GM18511 (cell line): ENCODE measurements around the gene FSTL4.
"Not testable (repeated sequence)": the region's sequence is repeated elsewhere in the genome, so short reads cannot be mapped to it uniquely, and the experiment has no call there.

Experiments
- ATAC-seq: cut with Tn5 transposase; IDR thresholded peaks from one replicate; pipeline ENCODE4 v1.9.1; 2021; ENCODE audit warnings: mild to moderate bottlenecking, moderate library complexity; ENCODE audit not compliant: unreplicated experiment

The FSTL4 gene

DNA sequence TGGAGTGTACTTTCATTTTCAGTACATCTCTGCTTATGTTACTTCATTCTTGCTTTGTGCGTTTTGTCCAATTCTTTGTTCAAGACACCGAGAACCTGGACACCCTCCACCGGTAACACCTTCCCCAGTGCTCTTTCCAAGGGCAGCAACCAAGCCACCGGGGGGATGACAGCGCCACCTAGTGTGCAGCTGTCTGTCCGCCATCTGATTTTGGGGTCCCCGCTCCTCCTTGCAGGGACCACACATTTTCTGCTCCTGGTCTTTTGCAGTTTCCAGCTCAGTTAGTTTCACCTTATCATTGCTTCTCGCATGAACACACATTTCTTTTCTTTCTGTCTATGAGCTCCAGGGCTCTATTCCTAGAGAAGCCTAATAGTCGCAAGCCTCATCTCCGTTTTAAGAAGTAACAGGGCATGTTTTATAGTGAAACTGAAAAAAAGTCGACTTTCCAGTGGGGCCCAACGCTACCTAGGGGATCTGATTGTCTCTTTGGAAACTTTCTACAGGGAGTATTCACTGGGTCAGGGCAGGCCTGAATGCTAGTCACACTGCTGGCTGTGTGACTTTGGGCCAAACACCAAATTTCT is 152.1 kb downstream of the FSTL4 start:
- no peak for ATAC-seq

DNA sequence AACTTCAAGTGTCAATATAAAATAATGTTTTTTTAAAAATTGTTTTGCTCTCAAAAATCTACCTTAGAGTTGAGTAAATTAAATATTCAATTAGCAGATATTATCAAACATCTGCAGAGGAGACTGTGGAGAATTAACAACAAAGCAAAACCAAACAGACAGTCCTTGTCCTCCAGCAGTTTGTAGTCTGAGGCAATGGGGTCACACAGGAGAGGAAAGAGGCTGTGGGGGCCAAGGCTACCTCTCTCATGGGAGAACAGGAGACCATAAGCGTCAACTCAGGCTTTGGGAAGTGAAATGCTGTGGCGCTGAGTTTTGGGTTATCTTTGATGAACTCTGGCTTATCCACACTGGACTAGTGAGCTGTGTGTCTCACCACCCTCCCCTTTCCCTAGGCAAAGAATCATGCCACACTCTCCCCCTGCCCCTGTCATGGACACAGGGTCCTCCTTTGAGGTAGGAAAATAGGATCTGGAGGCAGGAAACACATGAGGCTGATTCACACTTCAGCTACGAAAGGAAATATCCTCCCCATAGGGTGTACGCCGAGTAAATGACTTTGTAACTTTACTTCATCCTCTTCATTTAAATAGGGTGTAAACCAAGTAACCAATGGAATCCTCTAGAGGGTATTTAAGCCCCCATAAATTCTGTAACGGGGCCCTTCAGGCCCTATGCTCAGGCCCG is 152.7 kb downstream of the FSTL4 start:
- ATAC-seq = no peak

DNA sequence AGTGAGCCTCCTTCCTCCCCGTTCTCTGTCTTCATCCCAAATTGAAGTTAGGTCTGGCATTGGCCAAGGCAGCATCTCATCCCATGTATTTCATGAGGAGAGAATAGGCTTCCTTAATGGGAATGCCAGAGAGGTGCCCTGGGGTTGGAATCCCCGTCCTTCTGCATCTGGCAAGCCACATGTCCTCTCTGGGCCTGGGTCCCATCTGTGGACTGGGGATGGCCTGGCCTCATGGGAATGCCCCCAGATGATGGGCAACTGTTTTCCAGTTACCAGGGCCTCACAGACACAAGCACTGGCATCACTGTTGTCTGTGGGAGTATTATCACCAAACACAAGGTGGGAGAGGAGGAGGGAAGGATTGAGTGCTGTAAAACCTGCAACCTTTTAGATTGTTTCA is 153.9 kb downstream of the FSTL4 start:
- ATAC-seq = no peak

DNA sequence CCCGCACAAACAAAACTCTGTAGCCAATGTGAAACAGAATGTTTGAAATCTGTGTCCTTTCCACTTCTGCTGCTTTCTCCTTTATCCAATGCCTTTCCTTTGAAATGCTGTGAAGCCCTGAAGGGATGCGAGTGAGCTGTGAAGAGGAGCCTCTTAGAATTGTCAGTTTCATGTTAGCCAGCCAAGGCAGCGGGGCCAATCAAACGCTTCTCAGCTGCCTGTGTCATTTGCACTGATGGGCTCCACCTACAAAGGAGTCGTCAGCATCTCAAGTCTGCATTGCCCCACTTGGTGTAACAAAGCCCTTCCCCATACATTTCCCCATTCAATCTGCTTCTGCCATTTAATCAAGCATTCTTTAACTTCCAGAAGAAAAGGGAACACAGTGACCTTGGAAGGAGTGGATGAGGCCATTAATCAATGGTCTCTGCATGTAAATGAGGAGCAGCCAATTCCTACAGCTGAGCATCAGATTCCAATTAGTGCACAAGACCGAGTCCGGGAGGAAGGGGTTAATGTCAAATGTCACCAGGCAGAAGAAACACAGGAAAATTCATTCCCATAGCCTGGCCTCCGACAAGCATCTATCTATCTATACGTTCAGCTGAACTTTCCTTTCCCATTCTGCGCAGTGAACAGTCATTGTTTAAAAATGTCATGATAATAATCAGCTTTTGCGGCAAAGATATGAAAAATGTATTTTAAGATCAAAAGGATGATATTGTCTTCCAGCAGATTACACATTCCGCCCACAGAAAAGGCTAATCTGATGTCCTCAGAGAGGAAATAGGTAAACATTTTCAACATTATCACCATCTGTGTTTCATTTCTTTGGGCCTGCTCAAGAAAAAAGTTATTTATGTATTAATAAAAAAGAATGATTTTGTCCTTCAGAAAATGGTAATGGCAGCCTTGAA is 154.6 kb downstream of the FSTL4 start:
- ATAC-seq = no peak

DNA sequence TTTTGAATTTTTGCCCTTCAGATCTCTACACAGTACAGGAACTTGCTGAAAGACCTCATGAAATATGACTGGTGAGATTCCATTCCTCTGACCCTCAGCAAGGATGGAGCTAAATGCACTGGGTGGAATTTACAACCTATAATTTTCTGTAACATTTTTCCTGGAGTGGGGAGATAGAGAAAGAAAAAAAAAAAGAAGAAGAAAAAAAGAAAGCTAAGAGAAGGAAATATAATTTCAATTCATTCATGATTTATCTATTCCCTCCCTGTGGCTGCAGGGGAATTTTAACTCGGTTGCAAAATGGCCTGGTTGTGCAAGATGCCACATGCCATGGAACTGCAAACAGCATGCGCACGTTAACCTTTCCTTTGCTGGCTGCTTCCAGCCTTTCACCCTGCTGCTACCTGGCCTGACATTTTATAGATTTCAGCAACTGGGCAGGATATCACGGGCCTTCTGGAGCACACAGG is 155.4 kb downstream of the FSTL4 start:
- ATAC-seq = no peak

DNA sequence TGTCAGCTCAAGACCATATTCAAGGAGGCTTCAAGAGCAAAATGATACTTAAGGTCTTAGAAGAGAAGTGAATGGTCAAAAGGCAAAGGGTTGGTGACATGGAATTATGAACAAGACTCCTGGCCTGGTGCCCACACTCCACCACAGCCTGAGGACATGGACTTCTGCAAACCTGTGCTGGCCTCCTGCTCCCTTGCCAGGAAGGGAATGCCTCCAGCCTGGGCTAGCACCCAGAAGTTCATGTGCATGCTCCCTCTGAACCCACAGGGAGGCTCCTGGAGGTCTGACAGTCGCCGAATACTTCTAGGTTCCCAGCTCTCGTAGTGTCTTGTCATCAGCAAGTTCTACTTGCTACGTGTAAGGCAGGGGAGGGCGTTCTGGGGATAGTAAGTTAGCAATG is 156.7 kb downstream of the FSTL4 start:
- no peak for ATAC-seq

DNA sequence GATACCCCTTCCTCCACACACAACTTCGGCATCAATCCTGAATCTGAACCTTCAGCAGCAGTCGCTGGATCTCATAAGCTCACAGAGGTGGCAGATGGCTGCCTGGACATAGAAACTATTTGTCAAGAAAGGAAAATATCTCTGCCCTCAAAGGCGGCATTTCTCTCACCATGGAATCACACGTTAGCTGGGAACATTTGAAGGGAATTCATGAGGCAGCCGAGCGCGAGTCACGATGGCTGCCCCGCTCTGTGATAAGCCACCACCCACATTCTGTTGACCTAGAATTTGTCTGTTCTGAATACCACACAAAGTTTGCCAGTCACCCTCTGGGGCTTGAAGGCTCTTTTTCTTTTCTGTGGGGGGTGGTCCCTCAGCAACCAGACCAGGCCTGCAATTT is 157.9 kb downstream of the FSTL4 start:
- ATAC-seq = no peak

DNA sequence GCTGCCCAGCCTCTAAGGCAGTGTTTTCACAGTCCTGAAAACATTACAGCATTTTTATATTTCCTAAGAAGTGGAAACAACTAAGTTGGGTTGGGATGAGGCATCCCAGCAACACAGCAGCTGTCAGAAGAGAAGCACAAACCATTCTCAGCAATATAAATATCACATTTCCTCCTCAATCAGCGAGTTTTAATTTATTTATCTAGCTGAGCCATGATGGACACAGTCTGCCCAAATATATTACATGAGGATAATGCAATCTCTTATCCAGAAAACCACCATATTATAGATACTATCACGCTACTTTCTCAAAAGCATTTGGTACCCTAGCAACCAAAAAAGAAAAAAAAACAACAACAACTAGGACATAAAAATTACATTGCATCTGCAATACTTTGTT is 158.5 kb downstream of the FSTL4 start:
- no peak for ATAC-seq

DNA sequence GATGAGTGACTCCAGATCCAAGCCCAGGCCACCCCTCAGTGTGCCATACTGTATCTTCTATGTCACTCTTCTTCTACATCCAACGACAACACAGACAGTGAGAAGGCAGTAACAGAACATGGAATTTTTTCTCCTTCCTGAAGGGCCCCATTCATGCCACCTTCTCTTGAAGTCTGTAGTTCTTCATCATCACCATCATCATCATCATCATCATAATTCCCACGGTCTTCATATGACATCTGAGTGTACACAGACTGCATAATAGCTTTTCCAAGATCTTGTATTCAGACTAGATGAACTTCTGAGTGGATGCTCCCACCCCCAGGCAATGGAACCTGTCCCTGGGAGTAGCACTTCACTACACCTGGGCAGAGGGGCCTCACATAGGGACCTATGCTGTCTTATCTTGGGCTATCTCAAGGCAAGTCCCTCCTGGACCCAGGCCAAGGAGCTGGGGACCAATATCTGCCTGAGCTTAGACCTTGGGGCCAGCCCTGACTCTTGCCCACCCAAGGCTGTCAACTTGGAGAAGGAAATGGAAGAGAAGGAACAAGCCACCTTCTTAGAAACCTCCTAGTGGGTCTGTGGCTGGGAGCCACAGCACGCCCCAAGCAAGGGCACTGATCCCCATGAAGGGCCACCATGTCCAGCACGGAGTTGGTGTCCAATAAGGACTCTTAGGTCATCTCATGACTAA is 159.1 kb downstream of the FSTL4 start:
- ATAC-seq = no peak

DNA sequence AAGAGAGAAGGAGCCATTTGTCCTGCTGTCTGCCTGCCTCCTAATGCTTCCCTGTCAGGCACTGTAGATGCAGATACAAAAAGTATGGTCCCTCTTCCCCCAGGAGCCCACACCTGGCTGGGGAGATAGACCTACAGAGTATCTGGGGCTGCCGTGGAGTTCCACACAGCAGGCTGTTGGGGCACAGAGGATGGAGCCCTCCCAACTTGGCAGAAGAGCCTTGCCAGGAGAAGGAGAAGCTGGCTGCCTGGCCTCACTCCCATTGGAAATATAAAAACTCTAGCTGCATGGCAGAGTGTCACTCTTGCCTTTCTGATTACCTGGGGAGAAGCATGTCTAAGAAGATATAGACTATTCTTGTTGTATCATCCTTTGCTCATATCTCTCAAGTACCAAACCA is 160.4 kb downstream of the FSTL4 start:
- ATAC-seq = no peak

DNA sequence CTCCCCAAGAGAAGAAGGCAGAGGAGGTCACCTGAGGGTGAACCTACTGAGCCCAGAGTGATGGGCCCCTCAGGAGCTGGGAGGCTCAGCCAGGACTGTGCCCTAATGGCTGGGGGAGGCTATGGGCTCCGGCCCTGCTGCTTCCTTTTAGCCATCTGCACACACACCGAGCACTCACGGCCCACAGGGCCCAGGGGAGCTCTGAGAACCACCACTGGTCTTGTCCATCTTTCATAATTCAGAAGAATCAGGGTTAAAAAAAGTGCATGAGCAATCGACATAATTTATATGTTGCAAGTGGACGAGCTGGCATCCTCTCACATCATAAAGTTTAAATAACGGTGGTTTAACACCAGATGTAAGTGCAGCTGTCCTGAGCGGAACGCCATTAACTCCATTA is 162.1 kb downstream of the FSTL4 start:
- no peak for ATAC-seq

DNA sequence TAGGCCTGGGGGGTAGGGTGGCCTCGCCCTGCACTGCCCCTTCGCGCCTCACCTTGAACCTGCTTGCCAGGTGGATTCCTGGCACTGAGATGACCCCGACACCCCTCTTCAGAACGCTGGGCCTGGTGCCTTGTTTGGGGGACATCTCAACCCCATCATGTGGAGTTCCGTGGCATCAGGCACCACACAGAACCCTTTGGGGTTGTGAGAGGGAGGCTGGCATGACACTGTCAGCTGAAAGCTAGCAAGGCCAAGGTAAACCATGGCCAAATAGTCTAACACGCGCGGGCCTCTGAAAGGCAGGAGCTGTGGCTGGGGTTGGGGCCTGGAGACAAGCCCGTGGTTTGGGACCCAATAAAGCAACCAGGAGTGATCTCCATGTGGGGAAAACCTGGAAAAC is 163.2 kb downstream of the FSTL4 start:
- ATAC-seq = no peak

DNA sequence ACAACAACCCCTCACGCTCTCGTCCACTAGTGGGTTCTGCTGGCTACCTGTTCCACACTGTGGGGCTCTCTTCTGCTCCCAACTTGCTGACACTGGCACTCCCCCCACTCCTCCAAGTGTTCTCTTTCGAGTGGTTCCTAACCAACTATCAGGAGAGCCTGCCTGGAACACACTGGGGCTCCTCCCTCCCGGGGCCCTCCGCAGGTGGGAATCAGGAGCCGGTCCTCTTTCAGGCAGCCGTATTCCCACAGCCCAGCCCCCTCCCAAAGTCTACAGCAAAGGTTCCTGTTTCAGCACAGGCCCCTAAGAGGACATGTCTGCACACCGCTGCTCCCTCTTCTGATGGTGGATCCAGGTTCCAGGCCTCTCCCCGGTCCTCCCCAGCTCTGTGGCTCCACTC is 165.9 kb downstream of the FSTL4 start:
- no peak for ATAC-seq

DNA sequence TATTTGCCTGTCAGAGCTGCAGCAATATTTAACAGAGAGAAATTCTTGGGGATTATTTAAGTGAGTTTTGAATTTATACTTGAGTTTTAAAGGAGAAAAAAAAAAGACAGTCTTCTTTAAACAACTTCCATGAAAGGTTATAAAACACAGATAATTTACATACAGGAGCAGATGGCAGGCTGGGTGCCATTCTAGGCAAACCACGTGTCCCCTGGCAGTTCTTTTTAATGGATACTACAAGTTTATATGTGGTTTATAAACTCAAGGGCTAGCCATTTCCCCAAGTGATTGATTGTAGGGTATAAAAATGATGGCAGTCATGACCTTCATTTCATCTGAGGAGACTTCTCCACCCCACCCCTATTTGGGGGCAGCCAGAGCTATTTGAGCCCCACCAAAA is 166.6 kb downstream of the FSTL4 start:
- ATAC-seq = no peak

DNA sequence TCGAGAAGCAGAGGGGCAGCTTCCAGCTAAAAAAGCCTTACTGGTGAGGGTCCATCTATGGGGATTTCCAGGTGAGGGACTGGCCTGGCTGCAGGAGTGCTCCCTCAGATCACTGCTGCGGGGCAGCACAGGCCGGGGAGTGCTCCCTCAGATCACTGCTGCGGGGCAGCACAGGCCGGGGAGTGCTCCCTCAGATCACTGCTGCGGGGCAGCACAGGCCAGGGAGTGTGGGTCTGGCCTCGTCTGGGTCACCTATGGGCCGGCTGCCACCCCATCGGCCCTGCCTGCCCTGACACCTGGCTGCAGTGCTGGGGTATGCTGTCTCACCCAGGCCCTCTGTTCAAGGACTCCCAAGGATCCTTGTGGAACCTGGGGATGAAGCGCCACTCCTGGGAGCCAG is 167.1 kb downstream of the FSTL4 start:
- ATAC-seq = not testable (repeated sequence)

DNA sequence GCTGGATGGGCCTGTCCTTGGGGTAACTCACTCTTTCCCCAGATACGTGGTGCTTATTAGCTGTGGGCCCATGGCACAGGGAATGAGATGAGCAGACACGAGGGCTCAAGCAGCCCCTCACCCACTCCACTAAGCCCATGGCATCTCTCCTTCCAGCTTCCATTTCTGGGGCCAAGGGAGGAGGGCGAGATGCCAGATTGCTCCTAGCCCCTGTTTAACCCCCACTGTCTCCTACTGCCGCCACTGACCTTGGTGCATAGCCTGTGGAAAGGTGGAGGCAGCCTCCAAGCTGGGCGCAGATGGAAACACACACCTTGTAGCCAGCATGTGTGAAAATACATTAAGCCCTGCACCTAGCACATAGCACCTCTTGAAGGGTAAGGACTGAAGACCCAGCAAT is 167.6 kb downstream of the FSTL4 start:
- ATAC-seq = no peak

DNA sequence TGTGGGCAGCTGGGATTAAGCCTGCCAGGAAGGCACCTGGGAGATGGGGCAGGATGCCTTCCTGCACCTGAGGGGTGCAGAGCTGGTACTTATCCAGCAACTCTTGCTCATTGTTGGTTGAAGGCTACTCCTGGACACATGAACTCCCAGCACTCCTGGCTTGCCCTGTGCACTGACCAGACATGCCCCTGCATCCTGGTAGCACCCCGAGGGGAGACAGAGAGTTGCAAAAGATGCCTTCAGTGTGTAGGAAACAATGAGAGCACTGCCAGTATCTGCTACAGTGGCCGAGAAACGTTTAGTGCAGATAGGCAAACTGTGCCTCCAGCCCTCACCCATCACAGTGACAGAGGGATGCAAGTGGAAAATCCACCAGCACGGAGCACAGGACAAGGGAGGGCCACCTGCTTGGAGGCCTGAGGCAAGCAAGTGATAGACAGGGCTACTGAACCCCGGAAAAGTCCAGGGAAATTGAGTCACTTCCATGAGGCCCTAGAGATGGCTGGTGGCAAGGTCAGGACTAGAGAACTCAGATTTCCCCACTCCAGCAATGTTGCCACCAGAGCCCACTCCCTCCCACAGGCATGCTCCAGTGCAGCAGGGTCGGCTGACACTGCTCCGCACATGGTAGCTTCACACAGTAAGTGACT is 171.1 kb downstream of the FSTL4 start:
- ATAC-seq = no peak

DNA sequence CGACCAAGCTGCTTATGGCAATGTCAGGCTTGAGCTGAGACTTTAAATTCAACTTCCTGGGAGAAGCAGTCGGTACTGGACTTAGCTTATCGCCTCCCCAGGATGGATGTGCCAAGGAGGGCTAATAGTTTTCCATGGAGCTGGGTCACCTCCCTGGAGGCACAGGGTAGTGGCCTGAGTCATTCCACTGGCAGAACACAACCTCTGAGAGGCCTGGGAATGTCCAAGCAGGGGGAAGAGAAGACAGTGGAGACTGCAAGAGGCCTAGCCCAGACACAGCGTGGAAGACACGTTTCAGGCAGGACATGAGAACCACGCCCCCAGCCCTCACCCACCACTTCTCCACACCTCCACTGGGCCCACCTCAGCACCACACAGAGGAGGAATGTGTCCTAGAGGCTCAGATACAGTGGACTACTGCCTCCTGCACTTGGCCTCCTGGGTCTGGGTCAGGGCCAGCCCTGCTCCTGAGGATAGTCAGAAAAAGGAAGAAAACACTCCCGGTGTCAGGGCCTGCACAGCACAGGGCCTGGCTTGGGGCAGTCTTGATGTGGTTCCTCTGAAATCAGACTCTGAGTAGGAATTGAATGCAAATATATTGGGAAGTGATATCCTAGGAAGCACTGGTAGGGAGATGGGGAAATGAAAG is 171.8 kb downstream of the FSTL4 start:
- ATAC-seq = no peak

DNA sequence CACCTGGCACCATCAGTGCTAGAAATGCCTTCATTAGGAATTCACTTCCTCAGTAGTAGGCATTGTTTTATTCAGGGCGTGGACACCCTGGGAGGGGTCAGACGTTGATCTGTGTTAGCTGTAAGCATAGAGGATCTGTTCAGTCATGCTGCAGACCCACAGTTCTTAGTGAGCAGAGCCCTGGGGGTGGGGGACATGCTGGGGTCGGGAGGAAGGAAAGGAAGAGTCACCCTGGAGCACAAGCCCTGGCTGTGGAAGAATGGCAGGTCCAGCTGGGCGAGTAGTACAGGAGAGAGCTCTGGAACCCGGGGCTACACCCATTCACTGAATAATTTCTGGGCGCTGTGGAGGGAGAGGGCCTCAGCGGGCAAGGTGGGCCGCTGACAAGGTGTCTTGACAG is 172.5 kb downstream of the FSTL4 start:
- no peak for ATAC-seq

DNA sequence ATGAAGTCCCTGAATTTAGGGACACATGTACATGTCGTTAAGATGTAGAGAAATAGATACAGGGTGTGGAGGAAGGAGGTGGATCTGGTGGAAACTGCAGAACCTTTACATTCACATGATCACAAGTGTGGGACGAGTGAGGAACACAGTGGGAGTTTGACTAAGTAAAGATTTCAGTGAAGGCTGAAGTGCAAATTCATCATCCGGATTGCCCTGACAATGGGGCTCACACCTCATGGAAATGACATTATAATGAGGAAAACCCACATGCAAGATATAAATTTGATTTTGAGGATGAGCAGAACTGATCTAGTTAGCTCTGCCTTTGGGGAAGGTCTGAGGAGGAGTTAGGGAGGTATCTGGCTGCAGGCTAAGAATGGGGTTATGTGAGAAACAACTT is 173.9 kb downstream of the FSTL4 start:
- ATAC-seq = no peak
